ENCODE results near the gene HRG.

The HRG gene

GRCh38 chr3:186722457-186722856 is 56.6 kb downstream of the HRG start:
- DNase-seq (ENCODE audit: low read depth in 4 of 4, low spot score in 1 of 4), result no peak

GRCh38 chr3:186724911-186725310 is 59.1 kb downstream of the HRG start:
- no peak for DNase-seq (ENCODE audit: low read depth in 4 of 4, low spot score in 1 of 4)

Data from stimulated activated CD4-positive, alpha-beta T cell treated with anti-CD3 and anti-CD28 coated beads, Interleukin-1b, Interleukin-23, amount 100 ng/mL, for 24 hours (primary cell).